GM12875 (cell line): ENCODE data around the gene ZBTB43.

Source experiments
- H3K4me3 ChIP-seq: one replicate; pipeline ENCODE4 v1.5.1; 2011; ENCODE audit warnings: low read depth, low read length, control low read depth
- CTCF ChIP-seq: IDR thresholded peaks from 2 replicates; pipeline ENCODE4 v1.5.1; 2011; ENCODE audit warnings: low read depth, mild to moderate bottlenecking, control low read depth, inconsistent platforms, low read length, moderate library complexity, borderline replicate concordance; ENCODE audit not compliant: insufficient read depth

Gene ZBTB43

GRCh38 chr9:126862104-126862761 is 57.4 kb downstream of the ZBTB43 start:
- peak overlapping the region; percentile 35 for H3K4me3 ChIP-seq
- TF ChIP-seq CTCF = no peak

DNA sequence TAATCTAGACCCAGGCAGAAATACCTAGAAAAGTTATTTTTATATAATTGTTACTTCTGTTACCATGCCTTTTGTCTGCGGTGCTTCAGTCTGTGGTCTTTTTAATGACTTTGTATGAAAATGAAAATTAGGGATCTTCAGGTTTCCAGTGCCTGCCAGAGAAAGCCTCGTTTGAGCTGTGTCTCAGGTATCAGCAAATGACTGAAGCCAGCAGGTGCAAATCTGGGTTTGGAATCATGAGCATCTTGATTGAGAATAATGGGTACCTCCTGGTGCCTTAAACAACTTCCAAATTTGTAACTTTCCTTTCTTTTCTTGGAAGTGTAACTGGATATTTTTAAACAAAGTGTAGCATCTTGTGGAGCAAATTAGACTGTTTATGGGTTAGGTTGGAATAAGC is 59.9 kb downstream of the ZBTB43 start:
- TF ChIP-seq CTCF = no peak
- H3K4me3 ChIP-seq = no peak overlapping the region

DNA sequence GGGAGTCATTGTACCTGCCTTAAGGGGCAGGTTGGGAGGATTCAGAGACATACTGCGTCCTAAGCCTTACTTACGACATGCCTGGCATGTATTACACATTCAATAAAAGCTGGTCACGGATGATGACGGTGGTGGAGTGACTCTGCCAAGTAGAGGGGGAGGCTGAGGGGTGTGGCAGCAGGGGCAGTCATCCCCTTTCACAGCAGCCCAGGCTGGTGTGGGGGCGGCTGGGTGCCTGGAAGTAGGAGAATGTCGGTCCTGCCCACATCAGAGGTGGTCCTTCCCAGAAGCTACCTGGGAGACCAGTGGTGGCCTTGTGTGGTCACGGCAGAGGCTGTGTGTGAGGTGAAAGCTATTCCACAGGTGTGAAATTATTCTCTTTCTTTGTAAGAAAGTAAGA is 64.5 kb downstream of the ZBTB43 start:
- TF ChIP-seq CTCF = no peak
- H3K4me3 ChIP-seq = no peak overlapping the region

- TF ChIP-seq CTCF = no peak
- H3K4me3 ChIP-seq = no peak overlapping the region
Observed at GRCh38 chr9:126872516-126872915, 67.7 kb downstream of the ZBTB43 start.

DNA sequence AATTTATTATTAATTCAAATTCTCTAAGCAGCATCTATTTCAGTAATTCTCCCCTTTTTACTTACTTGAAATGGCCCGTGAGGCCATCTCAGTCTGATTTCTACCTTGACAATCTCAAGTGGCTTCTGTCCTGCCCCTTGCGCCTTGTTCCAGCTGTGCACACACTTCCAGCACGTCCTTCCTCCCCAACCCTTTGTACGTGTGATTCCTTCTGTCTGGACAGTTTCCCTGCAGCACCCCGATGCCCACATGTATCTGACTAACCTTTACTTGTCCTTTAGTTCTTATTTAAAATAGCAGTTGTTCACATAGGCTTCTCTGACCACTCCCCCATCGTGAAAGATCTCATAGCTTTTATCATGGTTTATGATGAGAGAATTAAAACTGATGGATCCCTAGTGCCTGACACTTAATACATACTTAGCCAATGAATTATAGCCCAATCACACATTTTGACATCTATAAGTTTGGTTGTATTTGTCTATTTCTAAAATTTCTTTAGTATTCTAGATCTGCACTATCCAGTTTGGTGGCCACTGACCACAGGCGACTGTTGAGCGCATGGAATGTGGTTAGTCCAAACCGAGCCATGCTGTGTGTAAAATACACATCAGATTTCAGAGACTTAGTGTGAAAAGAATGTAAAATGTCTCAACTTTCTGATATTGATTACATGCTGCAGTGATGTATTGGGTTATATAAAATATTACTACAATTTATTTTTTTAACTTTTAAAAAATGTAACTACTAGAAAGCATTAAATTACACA is 69.9 kb downstream of the ZBTB43 start:
- TF ChIP-seq CTCF = no peak
- no peak overlapping the region for H3K4me3 ChIP-seq

DNA sequence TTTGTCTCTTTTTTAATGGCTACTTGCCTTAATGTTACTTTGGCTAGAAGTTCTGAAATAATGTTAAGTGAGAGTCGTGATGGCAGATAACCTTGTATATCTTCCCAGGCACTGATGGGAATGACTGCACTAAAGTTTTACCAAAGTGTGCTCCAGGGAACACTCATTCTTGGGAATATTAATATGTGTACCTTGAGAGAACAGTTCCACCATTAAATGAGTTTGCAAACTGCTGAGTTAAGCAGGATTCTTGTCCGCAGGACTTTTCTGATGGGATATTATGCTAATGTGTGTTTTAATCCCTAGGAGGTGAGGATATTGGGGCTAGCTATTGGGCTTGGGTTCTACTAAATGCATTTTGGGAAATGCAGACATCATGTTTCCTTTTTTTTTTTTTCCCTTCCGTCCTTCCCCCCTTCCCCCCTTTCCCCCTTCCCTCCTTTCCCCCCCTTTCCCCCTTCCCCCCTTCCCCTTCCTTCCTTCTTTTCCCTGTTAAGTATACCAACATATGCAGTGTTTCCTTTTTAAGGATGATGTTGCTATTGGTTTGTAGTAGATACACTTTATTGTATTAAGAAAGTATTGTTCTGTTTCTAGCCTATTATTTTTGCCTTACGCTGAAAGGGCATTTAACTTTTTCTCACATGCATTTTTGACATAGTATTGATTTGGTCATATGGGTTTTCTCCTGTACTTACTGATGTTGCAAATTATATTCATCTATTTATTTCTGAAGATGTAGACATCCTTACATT is 71.1 kb downstream of the ZBTB43 start:
- H3K4me3 ChIP-seq = no peak overlapping the region
- no peak for TF ChIP-seq CTCF

- no peak overlapping the region for H3K4me3 ChIP-seq
- TF ChIP-seq CTCF = no peak
Observed at GRCh38 chr9:126876531-126876930, 71.7 kb downstream of the ZBTB43 start.
